Measurements from ENCODE around the gene GPR137.
"Not testable (repeated sequence)": the region's sequence is repeated elsewhere in the genome, so short reads cannot be mapped to it uniquely, and the experiment has no call there.

GRCh38 chr11:64307795-64308194 is 22.1 kb downstream of the GPR137 start:
- TF ChIP-seq CTCF (IDR thresholded peaks at IDR 0.05); POLR2A (IDR thresholded peaks at IDR 0.05; ENCODE audit: low read depth); POLR2AphosphoS5 (IDR thresholded peaks at IDR 0.05): not testable (repeated sequence)

All from esophagus muscularis mucosa (tissue), 3 donors.